ENCODE results near the gene ZBTB21. TPM values are rescaled to one million over a fixed set of nuclear protein-coding genes. Genes with fewer than 3 reads are reported as not detected.

ZBTB21 gene
- total and polyA plus RNA-seq, 4 donors = 7.3 to 14.6 (median 10.4) TPM

GRCh38 chr21:42049578-42050430 is 39.6 kb upstream of the ZBTB21 start:
- DNase-seq (ENCODE audit: low read depth in 4 of 6, low spot score in 6 of 6) = no peak
- H3K4me3 ChIP-seq (ENCODE audit: low read depth, low read length) = no peak overlapping the region
- no peaks in the 10 kb centered on the region for H3K27me3 ChIP-seq (ENCODE audit: control insufficient read depth, insufficient read depth, low read length)
- 87% methylated on average over 15 of the region's 16 CpGs for WGBS (ENCODE audit: insufficient coverage)
- no peaks in the 10 kb centered on the region for H3K36me3 ChIP-seq (ENCODE audit: control insufficient read depth, insufficient read depth, low read length)
- no peak overlapping the region for H3K27ac ChIP-seq (ENCODE audit: low read depth, low read length)
- H3K4me1 ChIP-seq (ENCODE audit: control insufficient read depth, insufficient read depth, low read length) = peaks cover 9% of the 10 kb centered on the region
- no peaks in the 10 kb centered on the region for H3K9me3 ChIP-seq (ENCODE audit: control insufficient read depth, insufficient read depth, low read length)

- Histone ChIP-seq H3K9me3 (ENCODE audit: control insufficient read depth, insufficient read depth, low read length) (no peaks in the 10 kb centered on the region), H3K27me3 (ENCODE audit: control insufficient read depth, insufficient read depth, low read length) (no peaks in the 10 kb centered on the region), H3K4me1 (ENCODE audit: control insufficient read depth, insufficient read depth, low read length) (peaks cover 9% of the 10 kb centered on the region), H3K27ac (ENCODE audit: low read depth, low read length) (no peak overlapping the region), H3K4me3 (ENCODE audit: low read depth, low read length) (no peak overlapping the region), H3K36me3 (ENCODE audit: control insufficient read depth, insufficient read depth, low read length) (no peaks in the 10 kb centered on the region)
- 98% methylated on average over 7 of the region's 10 CpGs for WGBS (ENCODE audit: insufficient coverage)
- no peak for DNase-seq (ENCODE audit: low read depth in 4 of 6, low spot score in 6 of 6)
Observed at GRCh38 chr21:42048870-42049577, 38.9 kb upstream of the ZBTB21 start.

GRCh38 chr21:42047821-42048613 is 37.9 kb upstream of the ZBTB21 start:
- WGBS (ENCODE audit: insufficient coverage) = 60% methylated on average over 12 of the region's 19 CpGs
- no peaks in the 10 kb centered on the region for H3K36me3 ChIP-seq (ENCODE audit: control insufficient read depth, insufficient read depth, low read length)
- peaks cover 9% of the 10 kb centered on the region for H3K4me1 ChIP-seq (ENCODE audit: control insufficient read depth, insufficient read depth, low read length)
- H3K27ac ChIP-seq (ENCODE audit: low read depth, low read length) = no peak overlapping the region
- H3K27me3 ChIP-seq (ENCODE audit: control insufficient read depth, insufficient read depth, low read length) = no peaks in the 10 kb centered on the region
- no peaks in the 10 kb centered on the region for H3K9me3 ChIP-seq (ENCODE audit: control insufficient read depth, insufficient read depth, low read length)
- DNase-seq (ENCODE audit: low read depth in 4 of 6, low spot score in 6 of 6) = peak in 2 of 6 donors; percentile 43 to 66
- no peak overlapping the region for H3K4me3 ChIP-seq (ENCODE audit: low read depth, low read length)

- Histone ChIP-seq H3K27me3 (ENCODE audit: control insufficient read depth, insufficient read depth, low read length) (no peaks in the 10 kb centered on the region), H3K36me3 (ENCODE audit: control insufficient read depth, insufficient read depth, low read length) (no peaks in the 10 kb centered on the region), H3K9me3 (ENCODE audit: control insufficient read depth, insufficient read depth, low read length) (no peaks in the 10 kb centered on the region), H3K27ac (ENCODE audit: low read depth, low read length) (no peak overlapping the region), H3K4me1 (ENCODE audit: control insufficient read depth, insufficient read depth, low read length) (peaks cover 13% of the 10 kb centered on the region), H3K4me3 (ENCODE audit: low read depth, low read length) (no peak overlapping the region)
- DNase-seq (ENCODE audit: low read depth in 4 of 6, low spot score in 6 of 6) = no peak
- WGBS (ENCODE audit: insufficient coverage) = 94% methylated on average over 3 of the region's 7 CpGs
Observed at GRCh38 chr21:42044871-42045495, 34.8 kb upstream of the ZBTB21 start.

GRCh38 chr21:42043961-42044360 is 33.8 kb upstream of the ZBTB21 start:
- WGBS (ENCODE audit: insufficient coverage) = 91% methylated on average over 15 of the region's 17 CpGs
- no peaks in the 10 kb centered on the region for H3K27me3 ChIP-seq (ENCODE audit: control insufficient read depth, insufficient read depth, low read length)
- H3K4me3 ChIP-seq (ENCODE audit: low read depth, low read length) = no peak overlapping the region
- no peaks in the 10 kb centered on the region for H3K36me3 ChIP-seq (ENCODE audit: control insufficient read depth, insufficient read depth, low read length)
- peaks cover 18% of the 10 kb centered on the region for H3K4me1 ChIP-seq (ENCODE audit: control insufficient read depth, insufficient read depth, low read length)
- DNase-seq (ENCODE audit: low read depth in 4 of 6, low spot score in 6 of 6) = no peak
- no peak overlapping the region for H3K27ac ChIP-seq (ENCODE audit: low read depth, low read length)
- H3K9me3 ChIP-seq (ENCODE audit: control insufficient read depth, insufficient read depth, low read length) = no peaks in the 10 kb centered on the region

- H3K4me3 ChIP-seq (ENCODE audit: low read depth, low read length) = no peak overlapping the region
- 75% methylated on average over 11 of the region's 16 CpGs for WGBS (ENCODE audit: insufficient coverage)
- no peaks in the 10 kb centered on the region for H3K9me3 ChIP-seq (ENCODE audit: control insufficient read depth, insufficient read depth, low read length)
- no peak overlapping the region for H3K27ac ChIP-seq (ENCODE audit: low read depth, low read length)
- H3K36me3 ChIP-seq (ENCODE audit: control insufficient read depth, insufficient read depth, low read length) = no peaks in the 10 kb centered on the region
- H3K27me3 ChIP-seq (ENCODE audit: control insufficient read depth, insufficient read depth, low read length) = no peaks in the 10 kb centered on the region
- H3K4me1 ChIP-seq (ENCODE audit: control insufficient read depth, insufficient read depth, low read length) = peaks cover 15% of the 10 kb centered on the region
- DNase-seq (ENCODE audit: low read depth in 4 of 6, low spot score in 6 of 6) = no peak
Observed at GRCh38 chr21:42043201-42043895, 33.2 kb upstream of the ZBTB21 start.

- H3K9me3 ChIP-seq (ENCODE audit: control insufficient read depth, insufficient read depth, low read length) = no peaks in the 10 kb centered on the region
- no peak overlapping the region for H3K4me3 ChIP-seq (ENCODE audit: low read depth, low read length)
- 100% methylated on average over 1 of the region's 9 CpGs for WGBS (ENCODE audit: insufficient coverage)
- DNase-seq (ENCODE audit: low read depth in 4 of 6, low spot score in 6 of 6) = no peak
- peaks cover 13% of the 10 kb centered on the region for H3K4me1 ChIP-seq (ENCODE audit: control insufficient read depth, insufficient read depth, low read length)
- H3K27ac ChIP-seq (ENCODE audit: low read depth, low read length) = no peak overlapping the region
- no peaks in the 10 kb centered on the region for H3K36me3 ChIP-seq (ENCODE audit: control insufficient read depth, insufficient read depth, low read length)
- no peaks in the 10 kb centered on the region for H3K27me3 ChIP-seq (ENCODE audit: control insufficient read depth, insufficient read depth, low read length)
Observed at GRCh38 chr21:42042651-42043050, 32.5 kb upstream of the ZBTB21 start.

GRCh38 chr21:42041711-42042110 is 31.6 kb upstream of the ZBTB21 start:
- 66% methylated on average over 4 of the region's 4 CpGs for WGBS (ENCODE audit: insufficient coverage)
- Histone ChIP-seq H3K9me3 (ENCODE audit: control insufficient read depth, insufficient read depth, low read length) (no peaks in the 10 kb centered on the region), H3K36me3 (ENCODE audit: control insufficient read depth, insufficient read depth, low read length) (no peaks in the 10 kb centered on the region), H3K4me1 (ENCODE audit: control insufficient read depth, insufficient read depth, low read length) (peaks cover 13% of the 10 kb centered on the region), H3K27ac (ENCODE audit: low read depth, low read length) (no peak overlapping the region), H3K27me3 (ENCODE audit: control insufficient read depth, insufficient read depth, low read length) (no peaks in the 10 kb centered on the region), H3K4me3 (ENCODE audit: low read depth, low read length) (no peak overlapping the region)
- DNase-seq (ENCODE audit: low read depth in 4 of 6, low spot score in 6 of 6) = no peak

- no peaks in the 10 kb centered on the region for H3K9me3 ChIP-seq (ENCODE audit: control insufficient read depth, insufficient read depth, low read length)
- H3K27me3 ChIP-seq (ENCODE audit: control insufficient read depth, insufficient read depth, low read length) = no peaks in the 10 kb centered on the region
- H3K27ac ChIP-seq (ENCODE audit: low read depth, low read length) = no peak overlapping the region
- H3K4me1 ChIP-seq (ENCODE audit: control insufficient read depth, insufficient read depth, low read length) = peaks cover 13% of the 10 kb centered on the region
- no peak overlapping the region for H3K4me3 ChIP-seq (ENCODE audit: low read depth, low read length)
- no peaks in the 10 kb centered on the region for H3K36me3 ChIP-seq (ENCODE audit: control insufficient read depth, insufficient read depth, low read length)
- WGBS (ENCODE audit: insufficient coverage) = over 99% methylated on average over 7 of the region's 7 CpGs
- DNase-seq (ENCODE audit: low read depth in 4 of 6, low spot score in 6 of 6) = no peak
Observed at GRCh38 chr21:42041246-42041645, 31.1 kb upstream of the ZBTB21 start.
